BLaER1 (cell line): ENCODE results near the gene AQP5.

Source experiments
- H3K27ac ChIP-seq: shearing (Covaris generic); formaldehyde crosslinking; 2 replicates; pipeline ENCODE4 v1.8.1; 2022
- H3K27me3 ChIP-seq: shearing (Covaris generic); formaldehyde crosslinking; 2 replicates; pipeline ENCODE4 v1.8.1; 2022
- H3K36me3 ChIP-seq: shearing (Covaris generic); formaldehyde crosslinking; 2 replicates; pipeline ENCODE4 v1.8.1; 2022
- H3K4me1 ChIP-seq: shearing (Covaris generic); formaldehyde crosslinking; 2 replicates; pipeline ENCODE4 v1.8.1; 2022
- H3K4me2 ChIP-seq: shearing (Covaris generic); formaldehyde crosslinking; 2 replicates; pipeline ENCODE4 v1.8.1; 2022
- H3K4me3 ChIP-seq: shearing (Covaris generic); formaldehyde crosslinking; 2 replicates; pipeline ENCODE4 v1.8.1; 2022
- H3K9ac ChIP-seq: shearing (Covaris generic); formaldehyde crosslinking; 2 replicates; pipeline ENCODE4 v1.8.1; 2022
- H3K9me3 ChIP-seq: shearing (Covaris generic); formaldehyde crosslinking; 2 replicates; pipeline ENCODE4 v1.8.1; 2022
- H4K20me1 ChIP-seq: shearing (Covaris generic); formaldehyde crosslinking; 2 replicates; pipeline ENCODE4 v1.8.1; 2022
- Cebpa-rat ChIP-seq: shearing (Covaris generic); IDR thresholded peaks from 2 replicates; pipeline ENCODE4 v1.8.1; 2022

Gene AQP5

DNA sequence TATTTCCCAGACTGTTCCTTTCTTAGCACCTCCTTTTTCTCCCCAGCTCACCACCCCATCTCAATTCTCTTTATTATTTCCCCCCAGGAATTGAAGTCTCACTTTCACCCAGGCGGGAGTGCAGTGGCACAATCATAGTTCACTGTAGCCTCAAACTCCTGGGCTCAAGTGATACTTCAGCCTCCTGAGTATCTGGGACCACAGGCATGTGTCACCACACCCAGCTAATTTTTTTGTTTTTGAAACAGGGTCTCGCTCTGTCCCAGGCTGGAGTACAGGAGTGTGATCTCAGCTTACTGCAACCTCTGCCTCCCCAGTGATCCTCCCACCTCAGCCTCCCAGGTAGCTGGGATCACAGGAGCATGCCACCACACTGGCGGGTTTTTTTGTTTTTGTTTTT lies 52.7 kb downstream of the AQP5 start:
- no peak overlapping the region for H3K27ac ChIP-seq
- peaks cover 62% of the 10 kb centered on the region for H4K20me1 ChIP-seq
- no peaks in the 10 kb centered on the region for H3K27me3 ChIP-seq
- H3K4me2 ChIP-seq, result peak overlapping the region; percentile 32; the same call in 1 of the 2 replicates
- H3K4me3 ChIP-seq, result no peak overlapping the region
- no peak for TF ChIP-seq Cebpa-rat
- no peak overlapping the region for H3K9ac ChIP-seq
- peaks cover 82% of the 10 kb centered on the region for H3K36me3 ChIP-seq
- H3K4me1 ChIP-seq, result peaks cover 21% of the 10 kb centered on the region
- H3K9me3 ChIP-seq, result no peaks in the 10 kb centered on the region
